ENCODE data around the gene CYB561D2. TPM values are rescaled to one million over a fixed set of nuclear protein-coding genes. Genes with fewer than 3 reads are reported as not detected.

Gene CYB561D2
- total and polyA plus RNA-seq, 9 of the 15 experiments (the other 6 are each of a cell fraction or from before 2014, with no cell fraction given), result 4.2 to 16.6 (median 9.4) TPM

GRCh38 chr3:50390508-50391224 lies 40.0 kb downstream of the CYB561D2 start:
- no peak overlapping the region for H3K4me2 ChIP-seq (ENCODE audit: insufficient read depth, low read length)
- H3K4me1 ChIP-seq (replicated peaks in 1 of 2; ENCODE audit: control insufficient read depth in 2 of 2, insufficient read depth in 2 of 2, low read length in 2 of 2), result peaks cover 4 to 40% of the 10 kb centered on the region in 2 experiments; a peak in 2 of 5 replicates
- no peaks in the 10 kb centered on the region for H3K79me2 ChIP-seq (ENCODE audit: control insufficient read depth, insufficient read depth, low read length)
- no peak overlapping the region for H3K9ac ChIP-seq (ENCODE audit: insufficient read depth in 1 of 2, low read depth in 2 of 2, low read length in 2 of 2)
- no peak for FAIRE-seq
- H3K27me3 ChIP-seq (ENCODE audit: control insufficient read depth in 2 of 2, insufficient read depth in 2 of 2, low read length in 2 of 2), result peaks cover 0 to 18% of the 10 kb centered on the region in 2 experiments; a peak in 4 of 5 replicates
- in situ Hi-C loops (cut with MboI) (no loop called here), intact Hi-C loops (cut with micrococcal nuclease) (no loop called here)
- H3K4me3 ChIP-seq, result no peak overlapping the region
- no peak overlapping the region for H3K27ac ChIP-seq (ENCODE audit: extremely low read depth, low read depth, low read length)
- H4K20me1 ChIP-seq (replicated peaks; ENCODE audit: control insufficient read depth, insufficient read depth, low read length), result no peaks in the 10 kb centered on the region
- no peaks in the 10 kb centered on the region for H3K9me3 ChIP-seq (replicated peaks; ENCODE audit: control insufficient read depth, insufficient read depth, low read depth, low read length)
- CTCF ChIA-PET (ENCODE audit: low intra/inter-chr PET ratio), result no interaction called here
- no peaks in the 10 kb centered on the region for H3K9me1 ChIP-seq (ENCODE audit: control insufficient read depth, insufficient read depth, low read length)
- no peak overlapping the region for H2AFZ ChIP-seq (ENCODE audit: low read depth, low read length)
- POLR2A ChIA-PET, result interaction anchor here (0.7 kb wide), 1 partner anchor 196 kb away, joined by 3 read pairs; no protein-coding TSS in a partner anchor
- ATAC-seq, result 0 out of 3 replicates have a peak, but pooled peaks have one; percentile 21
- 10% methylated on average over 6 of the region's 12 CpGs for WGBS (ENCODE audit: insufficient coverage, low coverage, missing lambda C conversion rate)
- peak in 3 of 4 experiments; percentile 20 to 28 (median 24) for DNase-seq (ENCODE audit: extremely low read depth in 1 of 4, low spot score in 3 of 4)
- no peaks in the 10 kb centered on the region for H3K36me3 ChIP-seq (ENCODE audit: control insufficient read depth, insufficient read depth, low read length)
- no TSS peak for BruUV-seq (replicated peaks)
- no peak for TF ChIP-seq CHD4 (IDR thresholded peaks at IDR 0.05; ENCODE audit: insufficient read depth, insufficient replicate concordance, low read depth, low read length, poor library complexity, severe bottlenecking)
- TF ChIP-seq YY1 (IDR thresholded peaks at IDR 0.05; ENCODE audit: borderline replicate concordance in 1 of 3, control insufficient read depth in 1 of 3, extremely low read depth in 1 of 3, insufficient read depth in 3 of 3, insufficient read length in 1 of 3, insufficient replicate concordance in 2 of 3, low read depth in 1 of 3, low read length in 2 of 3), result no peak
- TF ChIP-seq RAD51 (IDR thresholded peaks at IDR 0.05; ENCODE audit: borderline replicate concordance, low read depth), result 0 out of 2 replicates have a peak, but pooled peaks have one; percentile 33
- TF ChIP-seq NFIX (CRISPR knock-in tag; IDR thresholded peaks at IDR 0.05; ENCODE audit: low read depth), result no peak
- TF ChIP-seq PTTG1 (tag; IDR thresholded peaks at IDR 0.05; ENCODE audit: low read depth), result no peak
- TF ChIP-seq, protein P1, sequence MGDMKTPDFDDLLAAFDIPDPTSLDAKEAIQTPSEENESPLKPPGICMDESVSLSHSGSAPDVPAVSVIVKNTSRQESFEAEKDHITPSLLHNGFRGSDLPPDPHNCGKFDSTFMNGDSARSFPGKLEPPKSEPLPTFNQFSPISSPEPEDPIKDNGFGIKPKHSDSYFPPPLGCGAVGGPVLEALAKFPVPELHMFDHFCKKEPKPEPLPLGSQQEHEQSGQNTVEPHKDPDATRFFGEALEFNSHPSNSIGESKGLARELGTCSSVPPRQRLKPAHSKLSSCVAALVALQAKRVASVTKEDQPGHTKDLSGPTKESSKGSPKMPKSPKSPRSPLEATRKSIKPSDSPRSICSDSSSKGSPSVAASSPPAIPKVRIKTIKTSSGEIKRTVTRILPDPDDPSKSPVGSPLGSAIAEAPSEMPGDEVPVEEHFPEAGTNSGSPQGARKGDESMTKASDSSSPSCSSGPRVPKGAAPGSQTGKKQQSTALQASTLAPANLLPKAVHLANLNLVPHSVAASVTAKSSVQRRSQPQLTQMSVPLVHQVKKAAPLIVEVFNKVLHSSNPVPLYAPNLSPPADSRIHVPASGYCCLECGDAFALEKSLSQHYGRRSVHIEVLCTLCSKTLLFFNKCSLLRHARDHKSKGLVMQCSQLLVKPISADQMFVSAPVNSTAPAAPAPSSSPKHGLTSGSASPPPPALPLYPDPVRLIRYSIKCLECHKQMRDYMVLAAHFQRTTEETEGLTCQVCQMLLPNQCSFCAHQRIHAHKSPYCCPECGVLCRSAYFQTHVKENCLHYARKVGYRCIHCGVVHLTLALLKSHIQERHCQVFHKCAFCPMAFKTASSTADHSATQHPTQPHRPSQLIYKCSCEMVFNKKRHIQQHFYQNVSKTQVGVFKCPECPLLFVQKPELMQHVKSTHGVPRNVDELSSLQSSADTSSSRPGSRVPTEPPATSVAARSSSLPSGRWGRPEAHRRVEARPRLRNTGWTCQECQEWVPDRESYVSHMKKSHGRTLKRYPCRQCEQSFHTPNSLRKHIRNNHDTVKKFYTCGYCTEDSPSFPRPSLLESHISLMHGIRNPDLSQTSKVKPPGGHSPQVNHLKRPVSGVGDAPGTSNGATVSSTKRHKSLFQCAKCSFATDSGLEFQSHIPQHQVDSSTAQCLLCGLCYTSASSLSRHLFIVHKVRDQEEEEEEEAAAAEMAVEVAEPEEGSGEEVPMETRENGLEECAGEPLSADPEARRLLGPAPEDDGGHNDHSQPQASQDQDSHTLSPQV (IDR thresholded peaks at IDR 0.05), result no peak
- TF ChIP-seq CCAR2 (IDR thresholded peaks at IDR 0.05; ENCODE audit: low read depth, low read length), result no peak
- no peak for TF ChIP-seq RUNX1 (IDR thresholded peaks at IDR 0.05; ENCODE audit: low read depth)
- peak; percentile 75 for TF ChIP-seq USF1 (CRISPR knock-in tag; IDR thresholded peaks at IDR 0.05)
- TF ChIP-seq MAZ (CRISPR knock-in tag; conservative IDR thresholded peaks at IDR 0.05 in 1 of 2, IDR thresholded peaks at IDR 0.05 in 1 of 2), result no peak
- no peak for TF ChIP-seq FUS (optimal IDR thresholded peaks at IDR 0.05; ENCODE audit: low read depth, low read length)
- TF ChIP-seq HDAC3 (IDR thresholded peaks at IDR 0.05; ENCODE audit: borderline replicate concordance, partially characterized antibody), result no peak
- peak; percentile 84 for TF ChIP-seq NFIC (IDR thresholded peaks at IDR 0.05)
- no peak for TF ChIP-seq ZBTB7A (IDR thresholded peaks at IDR 0.05; ENCODE audit: borderline replicate concordance, control insufficient read depth, low read depth, low read length)
